HG02943 (cell line): Measurements from ENCODE around the gene EDA.
"Not testable (repeated sequence)": the region's sequence is repeated elsewhere in the genome, so short reads cannot be mapped to it uniquely, and the experiment has no call there.

Experiments
- ATAC-seq: cut with Tn5 transposase; IDR thresholded peaks from one replicate; pipeline ENCODE4 v1.9.1; 2021; ENCODE audit warnings: mild to moderate bottlenecking, low read depth, moderate library complexity; ENCODE audit not compliant: unreplicated experiment

The EDA gene

GRCh38 chrX:69741721-69742120 is 125.8 kb downstream of the EDA start:
- no peak for ATAC-seq

- ATAC-seq = no peak
Observed at GRCh38 chrX:69746051-69746450, 130.1 kb downstream of the EDA start.

- ATAC-seq = no peak
Observed at GRCh38 chrX:69748055-69748454, 132.1 kb downstream of the EDA start.

GRCh38 chrX:69759921-69760625 is 144.2 kb downstream of the EDA start:
- no peak for ATAC-seq

- no peak for ATAC-seq
Observed at GRCh38 chrX:69761633-69762032, 145.7 kb downstream of the EDA start.

GRCh38 chrX:69762340-69762739 is 146.4 kb downstream of the EDA start:
- ATAC-seq = no peak

GRCh38 chrX:69793260-69793935 is 177.5 kb downstream of the EDA start:
- ATAC-seq = no peak

- no peak for ATAC-seq
Observed at GRCh38 chrX:69795702-69796101, 179.8 kb downstream of the EDA start.

- no peak for ATAC-seq
Observed at GRCh38 chrX:69807400-69807799, 191.5 kb downstream of the EDA start.

GRCh38 chrX:69808375-69808774 is 192.5 kb downstream of the EDA start:
- no peak for ATAC-seq

- no peak for ATAC-seq
Observed at GRCh38 chrX:69813677-69814076, 197.8 kb downstream of the EDA start.

GRCh38 chrX:69815063-69815462 is 199.2 kb downstream of the EDA start:
- no peak for ATAC-seq

GRCh38 chrX:69815519-69815918 is 199.6 kb downstream of the EDA start:
- no peak for ATAC-seq

- ATAC-seq = no peak
Observed at GRCh38 chrX:69844636-69845035, 228.7 kb downstream of the EDA start.

- ATAC-seq = not testable (repeated sequence)
Observed at GRCh38 chrX:69859999-69860398, 244.1 kb downstream of the EDA start.

GRCh38 chrX:69876221-69876620 is 260.3 kb downstream of the EDA start:
- ATAC-seq = no peak

- no peak for ATAC-seq
Observed at GRCh38 chrX:69884210-69884609, 268.3 kb downstream of the EDA start.

GRCh38 chrX:69896046-69896445 is 280.1 kb downstream of the EDA start:
- ATAC-seq = no peak

- ATAC-seq = no peak
Observed at GRCh38 chrX:69900491-69900890, 284.6 kb downstream of the EDA start.

- no peak for ATAC-seq
Observed at GRCh38 chrX:69906447-69906846, 290.5 kb downstream of the EDA start.

- ATAC-seq = no peak
Observed at GRCh38 chrX:69914781-69915180, 298.9 kb downstream of the EDA start.

GRCh38 chrX:69919749-69920148 is 303.8 kb downstream of the EDA start:
- ATAC-seq = no peak
